C4-2B (cell line): Measurements from ENCODE around the gene CHST8.
"Not testable (repeated sequence)": the region's sequence is repeated elsewhere in the genome, so short reads cannot be mapped to it uniquely, and the experiment has no call there.

ENCODE experiments used
- H3K27ac ChIP-seq: fragments of 450-650 bp; 2 replicates; pipeline ENCODE4 v1.5.1; 2017
- CTCF ChIP-seq: fragments of 450-650 bp; conservative IDR thresholded peaks from 2 replicates; pipeline ENCODE4 v1.5.1; 2017; ENCODE audit warnings: mild to moderate bottlenecking
- ZFX ChIP-seq: fragments of 450-650 bp; IDR thresholded peaks from 2 replicates; pipeline ENCODE4 v1.6.1; 2017

CHST8 gene

GRCh38 chr19:33689138-33689746 lies 67.5 kb downstream of the CHST8 start:
- TF ChIP-seq CTCF (no peak), ZFX (no peak)
- H3K27ac ChIP-seq = no peak overlapping the region

GRCh38 chr19:33689868-33690267 lies 68.1 kb downstream of the CHST8 start:
- H3K27ac ChIP-seq = no peak overlapping the region
- no peak for TF ChIP-seq ZFX
- no peak for TF ChIP-seq CTCF

- no peak overlapping the region for H3K27ac ChIP-seq
These were observed 68.8 kb downstream of the CHST8 start for GRCh38 chr19:33690378-33691029.

GRCh38 chr19:33691030-33691427 lies 69.3 kb downstream of the CHST8 start:
- H3K27ac ChIP-seq = no peak overlapping the region

More at GRCh38 chr19:33690378-33691029, 68.8 kb downstream of the CHST8 start:
- TF ChIP-seq CTCF = no peak
- no peak for TF ChIP-seq ZFX

GRCh38 chr19:33691736-33692135 lies 70.0 kb downstream of the CHST8 start:
- H3K27ac ChIP-seq = no peak overlapping the region

More at GRCh38 chr19:33691030-33691427, 69.3 kb downstream of the CHST8 start:
- TF ChIP-seq CTCF = no peak
- no peak for TF ChIP-seq ZFX

GRCh38 chr19:33693678-33694077 lies 71.9 kb downstream of the CHST8 start:
- TF ChIP-seq ZFX (no peak), CTCF (no peak)
- no peak overlapping the region for H3K27ac ChIP-seq

More at GRCh38 chr19:33691736-33692135, 70.0 kb downstream of the CHST8 start:
- no peak for TF ChIP-seq ZFX
- no peak for TF ChIP-seq CTCF

GRCh38 chr19:33695547-33695946 lies 73.8 kb downstream of the CHST8 start:
- not testable (repeated sequence) for H3K27ac ChIP-seq

GRCh38 chr19:33697766-33698165 lies 76.0 kb downstream of the CHST8 start:
- H3K27ac ChIP-seq = no peak overlapping the region
- TF ChIP-seq ZFX = no peak
- TF ChIP-seq CTCF = no peak
